Stimulated activated CD8-positive, alpha-beta memory T cell treated with anti-CD3 and anti-CD28 coated beads, Interleukin-4, amount 100 ng/mL, for 1 hour (primary cell): ENCODE data around the gene POLR1C.
"Not testable (repeated sequence)": the region's sequence is repeated elsewhere in the genome, so short reads cannot be mapped to it uniquely, and the experiment has no call there.

Experiments used
- DNase-seq, 2 donors: peaks; one replicate each; pipeline ENCODE4 v3.0.0-alpha.2; 2020; ENCODE audit warnings: low read depth in 2 of 2, low spot score in 1 of 2

POLR1C gene

GRCh38 chr6:43492673-43493072, 24.2 kb upstream of the POLR1C start:
- no peak for DNase-seq

GRCh38 chr6:43493230-43493629, 23.7 kb upstream of the POLR1C start:
- DNase-seq, result no peak

GRCh38 chr6:43493833-43494232, 23.1 kb upstream of the POLR1C start:
- DNase-seq, result no peak

- DNase-seq, result no peak
These were observed 22.6 kb upstream of the POLR1C start for GRCh38 chr6:43494321-43494720.

GRCh38 chr6:43494766-43495165, 22.1 kb upstream of the POLR1C start:
- DNase-seq, result no peak

- DNase-seq, result no peak
These were observed 21.4 kb upstream of the POLR1C start for GRCh38 chr6:43495409-43495941.

- DNase-seq, result no peak
These were observed 20.3 kb upstream of the POLR1C start for GRCh38 chr6:43496370-43497128.

GRCh38 chr6:43497129-43497396, 19.8 kb upstream of the POLR1C start:
- no peak for DNase-seq

GRCh38 chr6:43497689-43498088, 19.2 kb upstream of the POLR1C start:
- DNase-seq, result no peak

GRCh38 chr6:43498291-43498690, 18.6 kb upstream of the POLR1C start:
- not testable (repeated sequence) for DNase-seq

- no peak for DNase-seq
These were observed 17.7 kb upstream of the POLR1C start for GRCh38 chr6:43499028-43499815.

- no peak for DNase-seq
These were observed 16.0 kb upstream of the POLR1C start for GRCh38 chr6:43500921-43501320.

- DNase-seq, result no peak
These were observed 14.2 kb upstream of the POLR1C start for GRCh38 chr6:43502666-43503065.

GRCh38 chr6:43503443-43503842, 13.4 kb upstream of the POLR1C start:
- no peak for DNase-seq

- no peak for DNase-seq
These were observed 11.9 kb upstream of the POLR1C start for GRCh38 chr6:43504756-43505593.

GRCh38 chr6:43505718-43506117, 11.2 kb upstream of the POLR1C start:
- DNase-seq, result no peak

- DNase-seq, result no peak
These were observed 10.7 kb upstream of the POLR1C start for GRCh38 chr6:43506171-43506570.

- peak; percentile 52 to 64 for DNase-seq
These were observed 10.0 kb upstream of the POLR1C start for GRCh38 chr6:43506667-43507471.

- DNase-seq, result no peak
These were observed 8.3 kb upstream of the POLR1C start for GRCh38 chr6:43508481-43509141.
